Measurements from ENCODE around the gene WTIP.

Gene WTIP

DNA sequence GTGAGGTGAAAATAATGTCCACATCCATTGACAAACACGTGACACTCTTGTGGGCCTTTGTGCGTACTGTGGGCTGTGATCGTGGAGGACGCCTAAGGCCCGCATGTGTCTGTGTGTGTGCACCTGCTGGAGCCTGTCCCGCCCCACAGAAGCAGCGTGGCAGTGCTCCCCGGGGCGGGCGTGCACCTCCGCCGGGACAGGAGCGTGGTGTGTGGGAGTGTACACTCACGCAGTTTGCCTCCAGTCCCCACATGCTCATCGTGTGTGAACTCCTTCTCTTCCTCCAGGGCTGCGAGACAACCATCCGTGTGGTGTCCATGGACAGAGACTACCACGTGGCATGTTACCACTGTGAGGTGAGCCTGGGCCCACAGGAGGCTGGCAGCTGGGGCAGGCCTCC lies 13.9 kb downstream of the WTIP start:
- Histone ChIP-seq H3K4me2 (ENCODE audit: low read length) (no peak overlapping the region), H3K9me3 (ENCODE audit: low read length) (no peaks in the 10 kb centered on the region), H3K4me3 (ENCODE audit: low read depth, low read length, poor library complexity, severe bottlenecking) (no peak overlapping the region), H3K27ac (ENCODE audit: low read depth, low read length, poor library complexity, severe bottlenecking) (no peak overlapping the region), H3K9me2 (ENCODE audit: low read depth, low read length) (no peaks in the 10 kb centered on the region), H3F3A (ENCODE audit: insufficient read depth, low read length) (no peaks in the 10 kb centered on the region), H3K27me3 (ENCODE audit: insufficient read depth, low read length) (no peaks in the 10 kb centered on the region), H3K9ac (ENCODE audit: low read length) (no peak overlapping the region), H4K20me1 (ENCODE audit: insufficient read depth, low read length) (no peaks in the 10 kb centered on the region), H3K79me2 (ENCODE audit: insufficient read depth, low read length) (no peaks in the 10 kb centered on the region), H3K36me3 (ENCODE audit: insufficient read depth, low read length) (no peaks in the 10 kb centered on the region), H3K4me1 (ENCODE audit: insufficient read depth, low read length, severe bottlenecking) (no peaks in the 10 kb centered on the region), H2AFZ (ENCODE audit: low read length) (no peak overlapping the region)
- TF ChIP-seq EZH2 (IDR thresholded peaks at IDR 0.05; ENCODE audit: borderline replicate concordance, low read length) (no peak), CTCF (IDR thresholded peaks at IDR 0.05; ENCODE audit: low read length) (no peak)

GRCh38 chr19:34497112-34497805 lies 15.7 kb downstream of the WTIP start:
- H3K36me3 ChIP-seq (ENCODE audit: insufficient read depth, low read length), result no peaks in the 10 kb centered on the region
- no peaks in the 10 kb centered on the region for H3K79me2 ChIP-seq (ENCODE audit: insufficient read depth, low read length)
- no peak overlapping the region for H3K4me2 ChIP-seq (ENCODE audit: low read length)
- H2AFZ ChIP-seq (ENCODE audit: low read length), result no peak overlapping the region
- TF ChIP-seq EZH2 (IDR thresholded peaks at IDR 0.05; ENCODE audit: borderline replicate concordance, low read length) (no peak), CTCF (IDR thresholded peaks at IDR 0.05; ENCODE audit: low read length) (no peak)
- H3K9me2 ChIP-seq (ENCODE audit: low read depth, low read length), result no peaks in the 10 kb centered on the region
- H3F3A ChIP-seq (ENCODE audit: insufficient read depth, low read length), result no peaks in the 10 kb centered on the region
- no peak overlapping the region for H3K27ac ChIP-seq (ENCODE audit: low read depth, low read length, poor library complexity, severe bottlenecking)
- H4K20me1 ChIP-seq (ENCODE audit: insufficient read depth, low read length), result no peaks in the 10 kb centered on the region
- no peaks in the 10 kb centered on the region for H3K27me3 ChIP-seq (ENCODE audit: insufficient read depth, low read length)
- peaks cover 6% of the 10 kb centered on the region for H3K4me1 ChIP-seq (ENCODE audit: insufficient read depth, low read length, severe bottlenecking)
- H3K9ac ChIP-seq (ENCODE audit: low read length), result no peak overlapping the region
- H3K4me3 ChIP-seq (ENCODE audit: low read depth, low read length, poor library complexity, severe bottlenecking), result no peak overlapping the region
- H3K9me3 ChIP-seq (ENCODE audit: low read length), result no peaks in the 10 kb centered on the region

DNA sequence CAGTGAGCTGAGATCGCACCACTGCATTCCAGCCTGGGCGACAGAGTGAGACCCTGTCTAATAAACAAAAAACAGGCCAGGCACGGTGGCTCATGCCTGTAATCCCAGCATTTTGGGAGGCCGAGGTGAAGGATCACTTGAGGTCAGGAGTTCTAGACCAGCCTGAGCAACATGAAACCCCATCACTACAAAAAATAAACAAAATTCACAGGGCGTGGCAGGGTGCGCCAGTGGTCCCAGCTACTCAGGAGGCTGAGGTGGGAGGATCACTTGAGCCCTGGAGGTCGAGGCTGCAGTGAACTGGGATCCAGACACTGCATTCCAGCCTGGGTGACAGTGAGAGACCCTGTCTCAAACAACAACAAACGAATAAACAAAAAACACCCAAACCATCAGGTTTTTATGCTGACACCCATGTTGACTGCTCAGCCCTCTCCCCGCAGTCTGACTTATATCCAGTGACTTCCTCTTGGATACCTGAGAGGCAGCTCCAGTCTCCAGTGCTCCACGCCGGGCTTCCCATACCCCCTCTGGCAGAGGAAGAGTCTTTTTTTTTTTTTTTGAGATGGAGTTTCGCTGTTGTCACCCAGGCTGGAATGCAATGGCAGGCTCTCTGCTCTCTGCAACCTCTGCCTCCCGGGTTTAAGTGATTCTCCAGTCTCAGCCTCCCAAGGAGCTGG lies 17.7 kb downstream of the WTIP start:
- H3K9me3 ChIP-seq (ENCODE audit: low read length), result no peaks in the 10 kb centered on the region
- no peaks in the 10 kb centered on the region for H3K36me3 ChIP-seq (ENCODE audit: insufficient read depth, low read length)
- H3K4me3 ChIP-seq (ENCODE audit: low read depth, low read length, poor library complexity, severe bottlenecking), result no peak overlapping the region
- H2AFZ ChIP-seq (ENCODE audit: low read length), result no peak overlapping the region
- H3K4me2 ChIP-seq (ENCODE audit: low read length), result no peak overlapping the region
- peaks cover 6% of the 10 kb centered on the region for H3K4me1 ChIP-seq (ENCODE audit: insufficient read depth, low read length, severe bottlenecking)
- H4K20me1 ChIP-seq (ENCODE audit: insufficient read depth, low read length), result no peaks in the 10 kb centered on the region
- no peaks in the 10 kb centered on the region for H3F3A ChIP-seq (ENCODE audit: insufficient read depth, low read length)
- H3K79me2 ChIP-seq (ENCODE audit: insufficient read depth, low read length), result no peaks in the 10 kb centered on the region
- TF ChIP-seq EZH2 (IDR thresholded peaks at IDR 0.05; ENCODE audit: borderline replicate concordance, low read length), result no peak
- no peak for TF ChIP-seq CTCF (IDR thresholded peaks at IDR 0.05; ENCODE audit: low read length)
- no peak overlapping the region for H3K9ac ChIP-seq (ENCODE audit: low read length)
- no peak overlapping the region for H3K27ac ChIP-seq (ENCODE audit: low read depth, low read length, poor library complexity, severe bottlenecking)
- no peaks in the 10 kb centered on the region for H3K9me2 ChIP-seq (ENCODE audit: low read depth, low read length)
- H3K27me3 ChIP-seq (ENCODE audit: insufficient read depth, low read length), result no peaks in the 10 kb centered on the region

Measured in OCI-LY1 (cell line).